BJ (cell line): ENCODE measurements around the gene OTUD7B. TPM values are rescaled to one million over a fixed set of nuclear protein-coding genes. Genes with fewer than 3 reads are reported as not detected.
"Not testable (repeated sequence)": the region's sequence is repeated elsewhere in the genome, so short reads cannot be mapped to it uniquely, and the experiment has no call there.

Experiments used
- CTCF ChIA-PET: fragments of 350-600 bp; formaldehyde crosslinking; extraction: SDS; loops from one replicate; lab custom pipeline; 2021; ENCODE audit warnings: antibody characterized with exemption, inconsistent platforms; lab: Yijun Ruan, JAX
- POLR2A ChIA-PET: fragments of 300-600 bp; sonication (Branson Sonifier 250); formaldehyde crosslinking; extraction: SDS; loops from one replicate; lab custom pipeline; 2021; ENCODE audit warnings: antibody characterized with exemption; lab: Charles Lee
- DNase-seq: peaks from one replicate; pipeline ENCODE4 v3.0.0-alpha.2; 2011; ENCODE audit warnings: low read depth
- H3K27me3 ChIP-seq: 2 replicates; pipeline ENCODE4 v1.6.0; 2011; ENCODE audit warnings: low read length; ENCODE audit not compliant: control insufficient read depth, insufficient read depth
- H3K36me3 ChIP-seq: 2 replicates; pipeline ENCODE4 v1.5.1; 2011; ENCODE audit warnings: low read length; ENCODE audit not compliant: control insufficient read depth, insufficient read depth
- H3K4me3 ChIP-seq: 2 replicates; pipeline ENCODE4 v1.5.1; 2011; ENCODE audit warnings: low read depth, mild to moderate bottlenecking, control low read depth, low read length
- polyA minus RNA-seq: library from RNA; depleted of rRNA, polyadenylated mRNA; stranded (reverse); fragments of >200 nt; gene quantifications from 2 replicates; pipeline ENCODE4 v1.2.3, GENCODE V29; 2011; rRNA and poly(A)+ RNA removed
- polyA plus RNA-seq: library from polyadenylated mRNA; depleted of rRNA; stranded (reverse); fragments of >200 nt; gene quantifications from 2 replicates; pipeline ENCODE4 v1.2.3, GENCODE V29; 2011; rRNA removed
- TF ChIP-seq, protein P1 (sequence below): IDR thresholded peaks from 2 replicates; pipeline ENCODE4 v1.5.1; 2011; ENCODE audit warnings: low read depth, mild to moderate bottlenecking, control low read depth, inconsistent platforms, low read length, moderate library complexity; ENCODE audit not compliant: insufficient read depth

Gene OTUD7B
- polyA plus RNA-seq (9.3 and 10.1 TPM in 2 replicates), polyA minus RNA-seq (23.5 and 24.6 TPM in 2 replicates)

GRCh38 chr1:150010393-150011115, at the start of gene OTUD7B:
OTUD7B (minus strand) TSS chr1:150010726; CDS start chr1:149977510, 33,216 bp downstream.
- no peaks in the 10 kb centered on the region for H3K36me3 ChIP-seq
- ChIA-PET POLR2A (interaction anchor here (0.5 to 0.7 kb wide), 2 partner anchors 8 to 85 kb away, joined by 3 to 5 read pairs; no protein-coding TSS in a partner anchor), CTCF (interaction anchor here (1.2 to 1.8 kb wide), 3 partner anchors 11 to 40 kb away, joined by 3 to 4 read pairs (median 4); no protein-coding TSS in a partner anchor)
- H3K4me3 ChIP-seq = peak within 1 kb of the TSS; percentile 81
- TF ChIP-seq, protein P1, sequence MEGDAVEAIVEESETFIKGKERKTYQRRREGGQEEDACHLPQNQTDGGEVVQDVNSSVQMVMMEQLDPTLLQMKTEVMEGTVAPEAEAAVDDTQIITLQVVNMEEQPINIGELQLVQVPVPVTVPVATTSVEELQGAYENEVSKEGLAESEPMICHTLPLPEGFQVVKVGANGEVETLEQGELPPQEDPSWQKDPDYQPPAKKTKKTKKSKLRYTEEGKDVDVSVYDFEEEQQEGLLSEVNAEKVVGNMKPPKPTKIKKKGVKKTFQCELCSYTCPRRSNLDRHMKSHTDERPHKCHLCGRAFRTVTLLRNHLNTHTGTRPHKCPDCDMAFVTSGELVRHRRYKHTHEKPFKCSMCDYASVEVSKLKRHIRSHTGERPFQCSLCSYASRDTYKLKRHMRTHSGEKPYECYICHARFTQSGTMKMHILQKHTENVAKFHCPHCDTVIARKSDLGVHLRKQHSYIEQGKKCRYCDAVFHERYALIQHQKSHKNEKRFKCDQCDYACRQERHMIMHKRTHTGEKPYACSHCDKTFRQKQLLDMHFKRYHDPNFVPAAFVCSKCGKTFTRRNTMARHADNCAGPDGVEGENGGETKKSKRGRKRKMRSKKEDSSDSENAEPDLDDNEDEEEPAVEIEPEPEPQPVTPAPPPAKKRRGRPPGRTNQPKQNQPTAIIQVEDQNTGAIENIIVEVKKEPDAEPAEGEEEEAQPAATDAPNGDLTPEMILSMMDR = no peak
- H3K27me3 ChIP-seq = no peaks in the 10 kb centered on the region
- DNase-seq = no peak

DNA sequence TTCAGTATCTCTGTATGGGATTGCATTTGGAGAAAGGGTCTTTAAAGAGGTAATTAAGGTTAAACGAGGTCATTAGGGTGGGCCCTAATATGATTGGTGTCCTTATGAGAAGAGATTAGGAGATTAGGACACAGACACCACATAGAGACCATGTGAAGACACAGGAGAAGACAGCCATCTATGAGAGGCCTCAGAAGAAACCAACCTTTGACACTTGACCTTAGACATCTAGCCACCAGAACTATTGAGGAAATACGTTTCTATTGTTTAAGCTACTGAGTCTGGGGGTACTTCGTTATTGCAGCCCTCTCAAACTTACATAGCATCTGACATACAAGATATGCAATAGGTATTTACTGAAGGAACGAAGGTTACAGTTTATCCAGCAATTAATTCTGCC, 49.7 kb upstream of the OTUD7B start:
- ChIA-PET CTCF (interaction anchor here (1.0 kb wide), 1 partner anchor 98 kb away, joined by 3 read pairs; no protein-coding TSS in a partner anchor), POLR2A (no interaction called here)

GRCh38 chr1:150056407-150056806, 45.9 kb upstream of the OTUD7B start:
- TF ChIP-seq, protein P1 = no peak
- ChIA-PET POLR2A (no interaction called here), CTCF (interaction anchor here (0.9 to 1.3 kb wide), 3 partner anchors 9 to 131 kb away, joined by 3 to 4 read pairs (median 3); no protein-coding TSS in a partner anchor)
- Histone ChIP-seq H3K4me3 (no peak overlapping the region), H3K36me3 (no peaks in the 10 kb centered on the region), H3K27me3 (no peaks in the 10 kb centered on the region)
- no peak for DNase-seq

More for the DNA sequence above, 49.7 kb upstream of the OTUD7B start:
- TF ChIP-seq, protein P1 = no peak
- Histone ChIP-seq H3K27me3 (no peaks in the 10 kb centered on the region), H3K4me3 (no peak overlapping the region), H3K36me3 (no peaks in the 10 kb centered on the region)
- DNase-seq = no peak

DNA sequence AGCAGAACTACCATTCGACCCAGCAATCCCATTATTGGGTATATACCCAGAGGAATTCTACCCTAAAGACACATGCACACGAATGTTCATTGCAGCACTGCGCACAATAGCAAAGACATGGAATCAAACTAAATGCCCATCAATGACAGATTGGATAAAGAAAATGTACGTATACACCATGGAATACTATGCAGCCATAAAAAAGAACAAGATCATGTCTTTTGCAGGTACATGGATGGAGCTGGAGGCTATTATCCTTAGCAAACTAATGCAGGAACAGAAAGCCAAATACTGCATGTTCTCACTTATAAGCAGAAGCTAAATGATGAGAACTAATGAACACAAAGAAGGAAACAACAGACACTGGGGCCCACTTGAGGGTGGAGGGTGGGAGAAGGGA, 45.0 kb upstream of the OTUD7B start:
- H3K4me3 ChIP-seq, DNase-seq, POLR2A ChIA-PET, H3K36me3 ChIP-seq, H3K27me3 ChIP-seq: not testable (repeated sequence)
- CTCF ChIA-PET = interaction anchor here (0.9 to 1.4 kb wide), 3 partner anchors 10 to 132 kb away, joined by 3 to 4 read pairs (median 3); no protein-coding TSS in a partner anchor

DNA sequence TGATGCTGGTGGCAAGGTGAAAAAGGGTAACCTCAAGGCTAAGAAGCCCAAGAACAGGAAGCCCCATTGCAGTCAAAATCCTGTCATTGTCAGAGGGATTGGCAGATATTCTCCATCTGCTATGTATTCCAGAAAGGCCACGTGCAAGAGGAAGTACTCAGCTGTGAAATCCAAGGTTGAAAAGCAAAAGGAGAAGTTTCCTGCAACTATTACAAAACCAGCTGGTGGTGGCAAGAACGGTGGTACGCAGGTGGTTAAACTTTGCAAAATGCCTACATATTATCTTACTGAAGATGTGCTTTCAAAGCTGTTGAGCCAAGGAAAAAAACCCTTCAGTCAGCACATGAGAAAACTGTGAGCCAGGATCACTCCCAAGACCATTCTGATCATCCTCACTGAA, 43.4 kb upstream of the OTUD7B start:
- no peaks in the 10 kb centered on the region for H3K36me3 ChIP-seq
- ChIA-PET POLR2A (no interaction called here), CTCF (interaction anchor here (0.9 to 4.5 kb wide), 3 partner anchors 11 to 92 kb away, joined by 3 to 44 read pairs (median 3); no protein-coding TSS in a partner anchor)
- H3K4me3 ChIP-seq = no peak overlapping the region
- no peak for DNase-seq
- TF ChIP-seq, protein P1 = no peak
- no peaks in the 10 kb centered on the region for H3K27me3 ChIP-seq

DNA sequence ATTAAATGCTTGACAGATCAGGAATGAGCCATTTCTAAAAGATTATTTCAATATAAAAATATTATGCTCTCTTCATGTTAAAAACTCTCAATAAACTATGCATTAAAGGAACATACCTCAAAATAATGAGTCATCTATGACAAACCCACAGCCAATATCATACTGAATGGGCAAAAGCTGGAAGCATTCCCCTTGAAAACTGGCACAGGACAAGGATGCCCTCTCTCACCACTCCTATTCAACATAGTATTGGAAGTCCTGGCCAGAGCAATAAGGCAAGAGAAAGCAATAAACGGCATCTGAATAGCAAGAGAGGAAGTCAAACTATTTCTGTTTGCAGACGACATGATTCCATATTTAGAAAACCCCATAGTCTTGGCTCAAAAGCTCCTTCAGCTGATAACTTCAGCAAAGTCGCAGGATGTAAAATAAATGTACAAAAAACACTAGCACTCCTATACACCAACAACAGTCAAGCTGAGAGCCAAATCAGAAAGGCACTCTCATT, 41.4 kb upstream of the OTUD7B start:
- H3K36me3 ChIP-seq, H3K4me3 ChIP-seq, POLR2A ChIA-PET, DNase-seq, H3K27me3 ChIP-seq: not testable (repeated sequence)
- CTCF ChIA-PET = interaction anchor here (1.3 to 4.5 kb wide), 3 partner anchors 10 to 117 kb away, joined by 4 to 44 read pairs (median 4); no protein-coding TSS in a partner anchor
